ENCODE measurements around the gene VENTX.

DNA sequence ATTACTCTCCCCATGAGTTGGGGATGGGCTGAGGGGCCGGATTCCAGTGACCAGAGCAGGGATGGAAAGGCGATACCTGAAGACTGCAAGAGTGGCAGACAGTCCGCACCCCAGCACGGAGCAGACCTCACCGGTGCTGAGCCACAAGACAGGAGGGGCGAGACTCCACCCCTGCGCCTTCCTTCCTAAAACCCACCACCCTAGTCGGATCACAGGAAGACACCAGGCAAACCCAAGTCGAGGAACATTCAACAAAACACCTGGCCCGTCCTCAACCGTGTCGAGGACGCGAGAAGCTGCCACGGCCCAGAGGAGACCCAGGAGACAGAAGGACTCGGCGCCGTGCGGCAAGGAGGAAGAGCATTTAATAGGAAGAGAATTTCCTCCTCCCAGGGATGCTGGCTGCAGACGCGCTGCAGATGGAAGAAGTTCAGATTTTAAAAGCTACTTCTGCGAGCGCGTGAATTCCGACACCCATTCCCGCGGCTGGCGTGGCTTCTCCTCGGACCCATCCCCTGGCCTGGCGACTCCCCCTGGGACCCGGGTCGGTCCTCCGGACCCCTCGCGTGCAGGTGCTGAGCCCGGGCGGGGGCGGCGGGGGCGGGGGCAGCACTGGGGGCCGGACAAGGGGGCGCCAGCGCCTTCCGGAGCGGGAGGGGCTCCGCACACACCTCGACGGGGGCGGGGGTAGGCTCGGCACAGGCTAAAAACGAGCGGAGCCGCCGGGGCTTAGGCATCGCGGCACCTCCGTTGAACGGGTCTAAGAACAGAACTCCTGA lies 8.2 kb upstream of the VENTX start:
- TF ChIP-seq CTCF (conservative IDR thresholded peaks at IDR 0.05; ENCODE audit: low read depth, low read length) (no peak), POLR2A (IDR thresholded peaks at IDR 0.05; ENCODE audit: low read depth, low read length) (no peak), MXI1 (IDR thresholded peaks at IDR 0.05; ENCODE audit: borderline replicate concordance, low read depth, low read length) (no peak), BHLHE40 (IDR thresholded peaks at IDR 0.05; ENCODE audit: low read depth, low read length) (no peak), CEBPB (IDR thresholded peaks at IDR 0.05; ENCODE audit: low read depth, low read length) (no peak), RCOR1 (IDR thresholded peaks at IDR 0.05; ENCODE audit: insufficient replicate concordance, low read length) (no peak), RAD21 (IDR thresholded peaks at IDR 0.05; ENCODE audit: low read length) (no peak), ELK1 (IDR thresholded peaks at IDR 0.05; ENCODE audit: borderline replicate concordance, low read depth, low read length) (no peak), CHD1 (IDR thresholded peaks at IDR 0.05; ENCODE audit: low read depth, low read length) (no peak), USF2 (IDR thresholded peaks at IDR 0.05; ENCODE audit: low read depth, low read length) (no peak), MAZ (IDR thresholded peaks at IDR 0.05; ENCODE audit: borderline replicate concordance, low read depth, low read length) (no peak)
